HG03025 (cell line): ENCODE measurements around the gene BBS5.
A peak's percentile ranks its signal among the peaks of the same experiment; 100 is the strongest.
"Not testable (repeated sequence)": the region's sequence is repeated elsewhere in the genome, so short reads cannot be mapped to it uniquely, and the experiment has no call there.

Experiments used
- ATAC-seq: cut with Tn5 transposase; IDR thresholded peaks from one replicate; pipeline ENCODE4 v1.9.1; 2021; ENCODE audit warnings: mild to moderate bottlenecking, moderate library complexity; ENCODE audit not compliant: unreplicated experiment, low FRiP score

Gene BBS5

DNA sequence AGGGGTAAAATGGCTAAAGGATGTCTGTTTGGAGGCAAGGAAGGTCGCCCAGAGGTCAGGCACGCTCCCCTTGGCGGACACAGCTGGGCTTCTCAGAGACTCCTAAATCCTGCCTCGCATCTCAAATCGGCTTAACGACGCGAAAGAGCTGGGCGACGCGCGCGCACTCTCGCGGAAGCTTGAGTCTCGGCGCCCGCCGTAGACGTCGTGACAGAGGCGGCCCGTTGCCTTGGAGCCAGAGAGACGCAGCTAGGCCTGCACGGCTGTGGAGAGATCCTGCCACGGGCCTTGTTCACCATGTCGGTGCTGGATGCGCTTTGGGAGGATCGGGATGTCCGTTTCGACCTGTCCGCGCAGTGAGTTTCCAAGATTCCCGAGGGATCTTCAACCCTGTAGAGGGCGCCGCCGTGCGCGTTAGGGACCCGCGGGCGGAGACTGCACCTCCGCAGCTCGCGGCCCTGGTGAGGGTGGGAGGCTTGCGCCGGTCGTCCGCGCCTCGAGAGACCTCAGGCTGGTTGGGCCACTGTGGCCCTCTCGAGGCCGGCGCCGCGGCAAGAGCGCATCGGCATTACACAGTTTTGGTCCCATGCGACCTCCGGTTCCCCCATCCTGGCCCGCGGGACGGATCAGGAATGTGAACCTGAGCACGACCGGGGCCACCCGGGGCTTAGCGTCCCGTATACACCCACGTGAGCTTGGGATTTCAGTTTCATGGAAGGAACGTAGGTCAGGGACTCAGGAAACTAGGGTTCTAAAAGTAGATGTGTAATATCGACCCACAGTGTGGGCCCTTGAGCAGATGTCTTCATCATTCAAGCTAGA is at the start of gene BBS5:
Gene BBS5 (plus strand): TSS at position 238 of the 822 bp plus-strand sequence. CDS start 60 bp downstream, at position 298.
- ATAC-seq = peak; percentile 96

DNA sequence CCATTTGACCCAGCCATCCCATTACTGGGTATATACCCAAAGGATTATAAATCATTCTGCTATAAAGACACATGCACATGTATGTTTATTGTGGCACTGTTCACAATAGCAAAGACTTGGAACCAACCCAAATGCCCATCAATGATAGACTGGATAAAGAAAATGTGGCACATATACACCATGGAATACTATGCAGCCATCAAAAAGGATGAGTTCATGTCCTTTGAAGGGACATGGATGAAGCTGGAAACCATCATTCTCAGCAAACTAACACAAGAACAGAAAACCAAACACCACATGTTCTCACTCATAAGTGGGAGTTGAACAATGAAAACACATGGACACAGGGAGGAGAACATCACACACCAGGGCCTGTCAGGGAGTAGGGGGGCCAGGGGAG is 47.5 kb upstream of the BBS5 start:
- not testable (repeated sequence) for ATAC-seq

DNA sequence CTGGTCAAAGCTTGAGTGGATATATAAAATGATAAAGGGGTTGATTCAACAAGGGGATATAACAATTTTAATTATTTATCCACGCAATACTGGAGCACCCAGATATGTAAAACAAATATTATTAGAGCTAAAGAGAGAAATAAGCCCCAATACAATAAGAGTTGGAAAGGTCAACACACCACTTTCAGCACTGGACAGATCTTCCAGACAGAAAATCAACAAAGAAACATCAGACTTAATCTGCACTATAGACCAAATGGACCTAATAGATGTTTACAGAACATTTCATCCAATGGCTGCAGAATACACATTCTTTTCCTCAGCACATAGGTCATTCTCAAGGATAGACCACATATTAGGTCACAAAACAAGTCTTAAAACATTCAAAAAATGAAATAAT is 45.1 kb upstream of the BBS5 start:
- not testable (repeated sequence) for ATAC-seq

DNA sequence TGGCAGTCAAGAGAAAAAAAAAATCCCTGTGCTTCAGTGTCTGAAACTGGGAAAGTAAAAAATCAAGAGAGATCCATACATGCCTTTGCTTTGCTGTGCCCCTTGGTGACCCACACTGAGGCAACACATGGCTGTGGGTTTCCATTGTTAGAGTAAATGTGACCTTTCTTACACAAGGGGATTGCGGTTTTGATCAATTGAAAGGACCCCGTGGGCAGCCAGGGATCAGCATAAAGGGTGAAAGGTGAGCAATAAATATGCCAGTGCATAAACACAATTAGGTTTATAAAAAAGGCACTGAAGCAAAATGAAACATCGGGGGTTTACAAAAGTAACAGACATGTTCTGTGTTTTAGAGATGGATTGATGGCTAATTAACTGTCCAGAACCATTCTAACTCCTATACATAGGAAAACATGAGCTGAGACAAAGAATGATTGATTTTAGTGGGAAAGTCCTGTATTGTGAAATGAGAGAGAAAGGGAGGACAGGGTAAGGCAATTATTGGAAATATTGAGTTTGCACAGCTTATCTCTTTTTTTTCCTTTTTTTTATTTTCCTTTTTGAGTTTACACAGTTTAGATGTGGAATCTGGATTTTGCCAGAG is 40.7 kb upstream of the BBS5 start:
- no peak for ATAC-seq

DNA sequence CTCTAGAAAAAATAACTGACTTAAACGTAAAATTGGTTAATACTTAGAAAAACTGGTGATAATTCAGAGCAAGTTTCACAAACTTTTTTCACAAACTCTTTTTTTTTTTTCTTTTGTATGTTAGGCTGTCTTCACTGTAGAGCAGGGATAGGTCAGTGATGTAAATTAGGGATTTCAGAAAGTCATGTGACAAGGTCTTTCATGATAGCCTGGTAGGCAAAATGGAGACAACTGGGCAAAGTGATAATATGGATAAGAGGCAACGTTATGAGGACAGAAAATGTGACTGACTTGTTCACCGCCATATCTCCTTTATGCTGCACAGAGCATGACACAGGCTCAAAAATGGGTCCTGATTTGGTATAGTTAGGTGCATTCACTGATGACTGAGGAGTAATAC is 39.4 kb upstream of the BBS5 start:
- ATAC-seq = no peak

DNA sequence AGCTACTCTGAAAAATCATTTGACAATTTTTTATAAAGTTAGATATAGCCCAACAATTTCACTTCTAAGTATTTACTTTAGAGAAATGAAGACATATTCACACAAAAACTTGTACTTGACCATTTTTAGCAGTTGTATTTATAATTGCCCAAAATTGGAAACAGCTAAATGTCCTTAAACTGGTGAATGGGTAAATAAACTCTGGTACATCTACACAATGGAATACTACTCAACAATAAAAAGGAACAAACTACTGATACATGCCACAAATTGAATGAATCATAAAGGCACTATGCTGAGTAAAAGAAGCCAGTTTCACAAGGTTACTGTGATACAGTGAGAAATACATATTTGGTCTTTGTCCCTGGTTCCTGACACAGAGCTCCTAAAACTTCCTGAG is 32.8 kb upstream of the BBS5 start:
- ATAC-seq = no peak

DNA sequence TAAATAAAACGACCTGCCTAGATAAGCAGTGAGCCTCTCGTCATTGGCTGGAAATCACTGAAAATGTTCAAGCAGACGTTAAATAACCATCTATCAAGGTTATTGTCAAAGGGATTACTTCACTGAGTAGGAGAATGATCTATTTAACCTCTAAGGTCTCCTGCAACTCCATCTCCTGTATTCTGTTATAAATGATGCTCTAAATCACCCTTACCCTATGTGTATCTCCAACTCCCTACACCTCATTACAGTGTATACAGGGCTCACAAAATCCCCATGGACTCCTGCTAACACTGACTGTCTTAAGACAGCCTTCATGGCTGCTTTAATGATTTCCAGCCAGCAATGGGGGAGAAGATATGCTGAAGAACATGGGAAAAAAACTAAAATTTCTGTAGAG is 31.0 kb upstream of the BBS5 start:
- ATAC-seq = no peak

DNA sequence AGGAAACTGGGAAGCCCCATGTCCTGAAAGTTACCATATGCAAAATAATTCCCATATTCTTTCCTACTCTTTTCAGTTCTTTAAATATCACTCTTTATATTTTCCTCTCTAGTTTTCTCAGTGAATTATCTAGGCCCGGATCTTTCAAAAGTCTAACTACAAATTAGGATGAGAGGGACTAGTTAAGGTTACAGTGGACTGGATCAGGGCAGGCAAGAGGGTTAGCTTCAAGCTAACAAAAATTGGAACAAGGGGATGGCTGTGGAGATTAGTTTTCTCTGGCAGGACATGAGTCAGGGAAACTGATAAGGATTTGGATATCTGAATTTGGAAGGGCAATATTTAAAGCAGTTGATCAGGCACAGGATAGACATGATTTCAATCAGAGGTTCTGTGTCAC is 30.4 kb upstream of the BBS5 start:
- no peak for ATAC-seq

DNA sequence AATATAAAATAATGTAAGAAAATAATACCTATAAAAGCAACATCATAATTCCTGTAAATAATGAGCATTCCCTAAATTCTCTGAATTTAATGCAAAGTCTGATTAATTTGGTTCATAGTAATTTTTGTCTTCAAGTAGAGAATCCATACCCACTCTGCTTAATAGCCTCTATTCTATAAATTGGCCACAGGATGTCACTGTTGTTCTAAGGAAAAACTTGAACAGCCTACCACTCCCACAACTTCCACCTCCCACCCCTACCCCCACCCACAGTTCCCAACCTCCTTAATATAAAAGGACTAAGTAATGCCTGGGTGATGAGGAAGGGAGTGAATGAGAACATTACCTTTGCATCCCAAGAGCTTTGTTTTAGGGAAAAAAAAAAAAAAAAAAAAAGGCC is 27.2 kb upstream of the BBS5 start:
- ATAC-seq = no peak

DNA sequence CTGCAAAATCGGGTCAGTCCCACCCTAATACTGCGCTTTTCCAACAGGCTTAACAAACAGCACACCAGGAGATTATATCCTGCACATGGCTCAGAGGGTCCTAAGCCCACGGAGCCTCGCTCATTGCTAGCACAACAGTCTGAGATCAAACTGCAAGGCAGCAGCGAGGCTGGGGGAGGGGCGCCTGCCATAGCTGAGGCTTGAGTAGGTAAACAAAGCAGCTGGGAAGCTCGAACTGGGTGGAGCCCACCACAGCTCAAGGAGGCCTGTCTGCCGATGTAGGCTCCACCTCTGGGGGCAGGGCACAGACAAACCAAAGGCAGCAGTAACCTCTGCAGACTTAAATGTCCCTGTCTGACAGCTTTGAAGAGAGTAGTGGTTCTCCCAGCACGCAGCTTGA is 26.2 kb upstream of the BBS5 start:
- ATAC-seq = not testable (repeated sequence)

DNA sequence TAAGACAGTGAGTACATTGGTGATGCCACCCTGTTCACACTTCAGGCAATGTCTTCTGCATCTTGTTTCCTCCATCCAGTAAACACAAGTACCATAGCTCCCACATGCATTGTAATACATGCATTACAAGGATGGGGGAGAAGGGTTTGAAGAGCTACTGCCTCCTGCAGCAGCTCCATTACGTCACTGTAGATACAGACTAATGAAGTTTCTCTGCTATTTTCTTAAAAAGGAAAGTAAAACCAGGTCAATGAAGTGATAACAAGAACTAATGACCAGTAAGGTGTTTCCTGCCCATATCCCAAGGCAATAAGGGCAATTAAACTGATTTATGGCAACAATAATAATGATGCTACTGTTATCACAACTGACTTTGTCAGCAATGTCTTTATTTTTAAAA is 18.2 kb upstream of the BBS5 start:
- no peak for ATAC-seq

DNA sequence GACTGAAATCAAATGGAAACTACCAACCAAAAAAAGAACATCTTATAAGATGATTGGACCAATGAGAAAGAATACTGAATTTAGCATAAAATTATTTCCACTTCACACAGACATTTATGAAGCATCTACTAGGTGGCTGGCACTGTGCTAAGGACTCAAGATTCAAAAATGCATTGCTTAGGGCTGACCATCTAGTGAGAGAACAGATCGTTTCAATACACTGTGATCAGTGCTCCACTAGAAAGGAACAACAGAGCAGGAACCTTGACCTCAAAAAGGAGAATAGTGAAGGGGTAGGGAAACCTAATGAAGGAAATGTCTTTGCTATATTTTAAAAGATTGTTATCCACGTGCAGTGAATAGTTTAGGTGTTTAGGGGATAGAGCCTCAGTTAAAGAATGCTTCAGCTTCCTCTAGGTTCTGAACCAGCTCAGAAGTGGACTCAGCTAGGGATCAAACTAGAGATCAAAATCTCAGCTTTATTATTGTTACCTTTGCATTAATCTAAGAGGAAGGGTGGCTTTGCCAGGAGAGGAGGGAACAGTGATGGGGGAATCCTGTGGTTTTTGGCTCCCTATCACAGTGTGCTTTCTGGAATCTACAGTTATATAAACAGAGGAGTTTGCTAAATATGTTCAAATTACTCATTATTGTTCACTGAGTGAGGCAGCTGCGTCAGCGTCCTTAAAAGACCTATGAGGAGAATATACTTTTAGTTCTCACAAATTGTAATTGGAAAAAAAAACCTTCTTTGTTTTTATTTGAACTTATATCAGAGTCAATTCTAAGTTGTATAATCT is 16.2 kb upstream of the BBS5 start:
- ATAC-seq = no peak

DNA sequence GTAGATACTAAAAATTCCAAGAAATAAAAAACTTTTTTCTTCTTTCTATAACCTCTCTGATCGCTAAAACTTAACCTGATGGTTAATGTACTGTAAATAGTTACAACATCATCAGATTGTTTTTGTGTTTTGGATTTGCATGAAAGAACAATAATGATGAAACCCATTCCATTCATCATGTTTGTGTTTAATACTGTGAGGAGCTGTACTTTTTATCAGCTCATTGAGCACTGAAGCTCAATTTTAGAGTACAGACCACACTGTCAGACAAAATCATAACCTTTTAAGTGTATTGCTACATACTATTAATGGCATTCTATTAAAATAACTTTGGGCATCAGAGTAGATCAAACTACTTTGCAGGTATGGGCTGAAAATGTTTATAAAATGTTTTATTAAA is 14.8 kb upstream of the BBS5 start:
- ATAC-seq = no peak

DNA sequence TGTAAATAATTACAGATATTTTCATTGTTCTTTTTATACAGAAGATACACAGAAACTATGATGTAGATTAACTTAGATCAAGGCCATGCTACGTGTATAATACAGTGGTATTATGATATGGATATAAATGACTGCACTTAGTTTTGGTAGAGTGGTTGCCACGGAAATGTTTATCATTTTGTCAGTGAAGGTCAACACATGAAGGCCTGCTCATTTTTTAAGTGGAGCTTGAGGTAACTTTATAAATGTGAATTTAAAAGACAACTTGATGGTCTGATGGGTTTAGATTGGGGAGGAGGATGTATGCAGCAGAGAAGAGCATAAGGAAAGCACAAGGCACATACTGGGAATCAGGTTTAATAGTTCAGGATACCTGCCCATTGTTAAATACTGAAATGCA is 14.4 kb upstream of the BBS5 start:
- no peak for ATAC-seq

DNA sequence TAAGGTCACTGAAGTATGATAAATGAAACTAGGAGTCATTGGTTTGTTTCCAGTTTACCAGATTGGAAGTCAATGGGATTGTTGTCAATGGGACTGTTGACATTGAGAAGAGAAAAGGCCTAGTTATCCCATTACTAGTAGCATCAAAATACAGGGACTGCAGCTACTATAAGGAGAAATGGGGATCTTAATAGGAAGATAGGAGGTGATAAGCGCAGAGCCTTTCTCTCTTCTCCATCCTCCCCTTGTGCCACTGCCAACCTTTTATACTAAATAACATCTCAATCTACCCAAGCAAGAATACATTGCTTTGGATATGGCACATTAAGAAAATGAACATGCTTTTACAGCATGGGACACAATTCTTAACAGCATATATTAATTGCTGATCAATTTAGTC is 10.5 kb upstream of the BBS5 start:
- ATAC-seq = no peak

DNA sequence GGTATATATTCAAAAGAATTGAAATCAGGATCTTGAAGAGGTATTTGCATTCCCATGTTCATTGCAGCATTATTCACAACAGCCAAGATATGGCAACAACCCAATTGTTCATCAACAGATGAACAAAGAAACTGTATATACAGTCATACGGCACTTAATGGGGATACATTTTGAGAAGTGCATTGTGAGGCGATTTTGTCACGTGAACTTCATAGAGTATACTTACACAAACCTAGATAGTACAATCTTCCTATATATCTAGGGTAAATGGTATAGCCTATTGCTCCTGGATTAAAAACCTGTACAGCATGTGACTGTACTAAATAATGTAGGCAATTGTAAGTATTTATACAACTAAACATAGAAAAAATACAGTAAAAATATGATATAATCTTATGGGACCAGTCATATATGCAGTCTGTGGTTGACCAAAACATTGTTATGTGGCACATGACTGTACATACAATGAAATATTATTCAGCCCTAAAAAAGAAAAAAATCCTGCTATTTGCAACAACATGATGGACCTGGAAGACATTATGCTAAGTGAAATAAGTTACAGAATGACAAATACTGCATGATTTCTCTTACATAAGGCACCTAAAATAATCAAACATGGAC is 9.2 kb upstream of the BBS5 start:
- ATAC-seq = no peak

DNA sequence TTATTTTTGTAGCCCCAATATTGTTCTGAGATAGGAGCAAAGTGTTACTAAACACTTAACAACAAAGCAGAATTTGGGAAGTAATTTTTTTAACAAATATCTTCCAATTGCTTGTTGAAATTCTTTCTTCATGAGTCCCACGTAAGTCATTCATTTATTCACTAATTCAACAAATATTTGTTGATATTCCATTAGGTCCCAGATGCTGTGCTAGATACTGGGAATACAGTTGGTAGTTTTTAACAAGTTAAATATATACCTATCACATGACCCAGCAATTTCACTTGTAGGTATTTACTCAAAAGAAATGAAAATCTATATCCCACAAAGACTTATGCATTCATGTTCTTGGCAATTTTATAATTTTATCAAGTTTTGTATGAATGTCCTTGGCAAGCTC is 7.0 kb upstream of the BBS5 start:
- ATAC-seq = no peak

DNA sequence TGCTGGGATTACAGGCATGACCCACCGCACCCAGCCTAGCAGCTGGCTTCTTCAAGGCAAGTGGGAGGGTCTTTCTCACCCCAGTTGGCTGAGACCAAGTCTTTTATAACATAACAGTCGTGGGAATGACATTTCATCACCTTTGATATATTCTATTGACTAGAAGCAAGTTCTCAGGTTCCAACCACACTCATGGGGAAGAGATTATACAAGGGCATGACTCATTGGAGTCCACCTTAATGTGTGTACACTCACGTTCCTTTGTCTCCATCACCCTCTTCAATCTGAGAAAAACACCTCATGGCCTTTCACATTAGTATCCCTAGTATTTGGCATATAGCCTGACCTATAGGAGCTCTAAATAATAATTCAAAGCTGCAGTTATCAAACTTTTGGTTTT is 2.8 kb upstream of the BBS5 start:
- ATAC-seq = no peak

DNA sequence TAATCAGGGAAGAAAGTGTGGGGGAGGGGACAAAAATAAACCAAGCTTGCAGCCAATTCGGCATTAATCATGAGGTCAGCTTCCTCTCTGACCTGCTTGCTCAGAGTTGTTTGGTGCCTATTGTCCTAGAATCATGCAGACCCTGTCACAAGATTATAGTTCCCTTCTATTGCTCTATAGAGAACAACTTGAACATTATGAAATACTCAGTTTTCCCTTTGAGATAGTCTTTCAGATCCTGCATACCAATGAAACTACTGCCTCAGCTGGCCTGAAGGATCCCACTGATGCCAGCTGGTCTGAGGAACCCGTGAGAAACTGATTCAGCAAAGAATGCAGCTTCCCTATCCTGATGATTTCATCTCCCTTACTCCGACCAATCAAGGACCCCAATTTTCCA is 955 bp upstream of the BBS5 start:
- no peak for ATAC-seq

DNA sequence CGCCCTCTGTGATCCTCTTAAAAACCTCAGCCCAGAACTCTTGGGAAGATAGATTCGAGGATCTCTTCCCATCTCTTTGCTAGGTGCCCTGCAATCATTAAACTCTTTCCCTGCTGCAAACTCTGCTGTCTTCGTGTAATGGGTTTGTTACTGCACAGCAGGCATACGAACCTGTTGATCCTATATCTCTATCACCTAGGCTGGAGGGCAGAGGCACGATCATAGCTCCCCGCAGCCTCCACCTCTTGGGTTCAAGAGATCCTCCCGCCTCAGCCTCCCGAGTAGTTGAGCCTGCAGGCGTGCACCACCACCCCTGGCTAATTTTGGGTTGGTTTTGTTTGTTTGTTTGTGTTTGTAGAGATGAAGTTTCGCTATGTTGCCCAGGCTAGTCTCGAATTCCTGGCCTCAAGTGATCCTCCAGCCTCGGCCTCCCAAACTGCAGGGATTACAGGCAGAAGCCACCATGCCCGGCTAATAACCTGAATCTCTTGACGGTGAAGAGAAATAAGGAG is 493 bp upstream of the BBS5 start:
- no peak for ATAC-seq

DNA sequence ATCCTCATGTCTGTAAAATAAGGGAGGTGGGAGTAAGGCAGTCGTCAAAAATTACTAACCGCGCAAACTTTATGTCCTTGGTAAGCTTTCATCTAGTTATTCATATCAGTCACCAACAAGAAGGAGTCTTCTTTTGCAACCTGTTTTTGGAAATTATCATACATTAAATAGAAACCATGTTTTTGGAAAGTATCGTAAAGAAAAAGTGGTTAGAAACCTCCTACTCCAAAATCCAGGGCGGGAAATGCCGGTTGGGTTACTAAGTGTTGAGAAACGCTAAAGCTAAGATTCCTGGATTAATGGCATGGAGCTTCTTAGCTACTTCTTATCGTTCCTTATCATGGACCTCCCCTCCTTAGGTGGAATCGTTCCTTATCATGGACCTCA is 778 bp downstream of the BBS5 start:
- ATAC-seq = no peak
